Measurements from ENCODE around the gene CXorf51B.
"Not testable (repeated sequence)": the region's sequence is repeated elsewhere in the genome, so short reads cannot be mapped to it uniquely, and the experiment has no call there.

Gene CXorf51B

DNA sequence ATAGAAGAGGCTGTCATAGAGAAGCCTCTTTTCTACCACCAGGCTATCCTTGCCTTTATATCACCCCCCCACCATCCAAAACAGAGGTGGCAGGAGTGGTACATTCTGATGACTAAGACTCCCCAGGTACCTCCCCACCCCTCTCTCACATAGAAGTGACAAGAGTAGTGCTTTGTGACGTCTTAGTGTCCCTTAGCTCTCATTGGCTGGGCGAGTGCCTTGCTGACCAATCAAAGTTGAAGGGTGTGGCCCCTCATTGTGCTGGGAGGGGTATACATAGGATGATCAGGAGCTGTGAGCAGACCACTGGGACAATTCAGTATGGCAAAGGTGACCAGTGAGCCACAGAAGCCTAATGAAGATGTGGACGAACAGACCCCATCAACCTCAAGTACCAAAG, at the start of gene CXorf51B:
Gene CXorf51B (plus strand): TSS at position 301 of the 400 bp plus-strand sequence. CDS start 21 bp downstream, at position 322.
- not testable (repeated sequence) for ATAC-seq (replicated peaks); H3K27me3 Mint-ChIP-seq; DNase-seq; H3K36me3 Mint-ChIP-seq; H3K4me3 Mint-ChIP-seq; H3K9me3 Mint-ChIP-seq; H3K27ac Mint-ChIP-seq; H3K4me1 Mint-ChIP-seq

GRCh38 chrX:146814644-146815043, 5.1 kb downstream of the CXorf51B start, which contains the start of gene CXorf51A:
CXorf51A (minus strand) TSS chrX:146814744; CDS start chrX:146814723, 21 bp downstream.
- not testable (repeated sequence) for DNase-seq; H3K27me3 Mint-ChIP-seq; H3K9me3 Mint-ChIP-seq; H3K4me1 Mint-ChIP-seq; H3K36me3 Mint-ChIP-seq; ATAC-seq (replicated peaks); H3K27ac Mint-ChIP-seq; H3K4me3 Mint-ChIP-seq

GRCh38 chrX:146831994-146832393, 22.4 kb downstream of the CXorf51B start:
- Mint-ChIP-seq H3K4me3 (no peak overlapping the region), H3K27ac (no peak overlapping the region), H3K27me3 (no peaks in the 10 kb centered on the region), H3K36me3 (no peaks in the 10 kb centered on the region), H3K4me1 (no peaks in the 10 kb centered on the region), H3K9me3 (peaks cover 1 to 5% of the 10 kb centered on the region in 2 donors)
- DNase-seq (no peak), ATAC-seq (replicated peaks) (no peak)

DNA sequence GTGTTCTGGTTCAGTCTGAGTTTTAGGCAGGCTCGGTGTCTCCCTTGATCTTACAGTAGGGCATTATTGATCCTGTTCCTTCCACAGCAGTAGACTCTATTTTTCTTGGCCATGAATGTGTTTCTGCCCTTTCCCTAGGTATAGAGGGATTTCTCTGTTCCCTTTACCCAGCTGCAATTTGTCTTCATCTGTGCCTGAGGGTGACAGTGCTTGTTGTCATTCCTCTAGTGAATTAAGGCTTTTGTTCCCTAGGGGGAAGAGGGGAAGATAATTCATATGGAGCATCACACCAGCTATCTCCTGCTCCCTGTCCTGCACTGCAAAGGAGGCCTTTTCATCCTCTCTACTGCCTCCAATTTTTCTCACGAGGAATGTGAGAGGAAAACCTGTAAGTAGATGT, 44.7 kb downstream of the CXorf51B start:
- no peaks in the 10 kb centered on the region for H3K9me3 Mint-ChIP-seq
- no peaks in the 10 kb centered on the region for H3K4me1 Mint-ChIP-seq
- no peak overlapping the region for H3K4me3 Mint-ChIP-seq
- H3K27ac Mint-ChIP-seq, result no peak overlapping the region
- H3K36me3 Mint-ChIP-seq, result no peaks in the 10 kb centered on the region
- H3K27me3 Mint-ChIP-seq, result no peaks in the 10 kb centered on the region
- ATAC-seq (replicated peaks) (no peak), DNase-seq (no peak)

Data from stimulated activated naive B cell treated with anti-CD40 and anti-IgM and Interleukin-4, amounts not matched to agents 10 μg/mL and 1 μg/mL and 100 μg/mL, for 72 hours (primary cell).